ENCODE measurements around the gene PDE3A.

GRCh38 chr12:20421421-20421820, 53.1 kb downstream of the PDE3A start:
- TF ChIP-seq CTCF (conservative IDR thresholded peaks at IDR 0.05; ENCODE audit: low read length): no peak
- TF ChIP-seq EZH2phosphoT487 (IDR thresholded peaks at IDR 0.05; ENCODE audit: borderline replicate concordance, low read depth, low read length): no peak
